GM12878 (cell line): Measurements from ENCODE around the gene GALNT9.

Source experiments
- ATF2 ChIP-seq: IDR thresholded peaks from 2 replicates; pipeline ENCODE4 v1.6.1; 2012; ENCODE audit warnings: low read length, inconsistent platforms
- BHLHE40 ChIP-seq, 2 experiments: fragments of 450-650 bp in 1 of 2; IDR thresholded peaks; 2 replicates each; pipeline ENCODE4 v1.6.1; 2011 to 2017; ENCODE audit warnings: low read depth in 2 of 2, borderline replicate concordance in 1 of 2, improper control_type of control experiment in 1 of 2, low read length in 1 of 2, mild to moderate bottlenecking in 1 of 2
- BMI1 ChIP-seq: fragments of 450-650 bp; IDR thresholded peaks from 2 replicates; pipeline ENCODE4 v1.6.1; 2016; ENCODE audit warnings: mild to moderate bottlenecking, moderate library complexity, borderline replicate concordance
- CBFB ChIP-seq: IDR thresholded peaks from 2 replicates; pipeline ENCODE4 v1.6.1; 2016; ENCODE audit warnings: antibody characterized with exemption, low read depth
- IRF5 ChIP-seq: fragments of 450-650 bp; IDR thresholded peaks from 2 replicates; pipeline ENCODE4 v1.6.1; 2017; ENCODE audit warnings: borderline replicate concordance
- JUND ChIP-seq: IDR thresholded peaks from 2 replicates; pipeline ENCODE4 v1.6.1; 2012; ENCODE audit warnings: low read depth, mild to moderate bottlenecking, low read length, improper control_type of control experiment, moderate library complexity
- NFYB ChIP-seq: IDR thresholded peaks from 2 replicates; pipeline ENCODE4 v1.6.1; 2011; ENCODE audit warnings: low read depth, mild to moderate bottlenecking, low read length, improper control_type of control experiment, moderate library complexity; ENCODE audit not compliant: insufficient read depth
- RAD21 ChIP-seq: IDR thresholded peaks from 2 replicates; pipeline ENCODE4 v1.6.1; 2011; ENCODE audit warnings: mild to moderate bottlenecking, low read depth, low read length, moderate library complexity; ENCODE audit not compliant: insufficient read depth
- REST ChIP-seq: IDR thresholded peaks from 2 replicates; pipeline ENCODE4 v1.6.1; 2012; ENCODE audit warnings: mild to moderate bottlenecking, low read depth, low read length
- SRF ChIP-seq, 2 experiments: IDR thresholded peaks; 2 replicates each; pipeline ENCODE4 v1.6.1; 2011; ENCODE audit warnings: low read depth in 2 of 2, low read length in 2 of 2, mild to moderate bottlenecking in 1 of 2, moderate library complexity in 1 of 2
- USF1 ChIP-seq: IDR thresholded peaks from 2 replicates; pipeline ENCODE4 v1.6.1; 2011; ENCODE audit warnings: borderline replicate concordance, low read depth, mild to moderate bottlenecking, moderate library complexity, mixed read lengths, low read length; ENCODE audit not compliant: insufficient read depth; ENCODE audit errors: extremely low read length
- ZNF207 ChIP-seq: fragments of 450-650 bp; IDR thresholded peaks from 2 replicates; pipeline ENCODE4 v1.6.1; 2014; ENCODE audit warnings: antibody characterized with exemption, mild to moderate bottlenecking, borderline replicate concordance
- ZNF384 ChIP-seq: IDR thresholded peaks from 2 replicates; pipeline ENCODE4 v1.6.1; 2012; ENCODE audit warnings: low read depth, mild to moderate bottlenecking, low read length, improper control_type of control experiment, borderline replicate concordance
- TF ChIP-seq, protein P1 (sequence below), 3 experiments: IDR thresholded peaks in 2 of 3; conservative IDR thresholded peaks in 1 of 3; 2 replicates each; pipeline ENCODE4 v1.5.1; 2011; ENCODE audit warnings: low read depth in 3 of 3, low read length in 3 of 3, mild to moderate bottlenecking in 3 of 3, control low read depth in 2 of 3, moderate library complexity in 2 of 3, inconsistent platforms in 1 of 3, mixed read lengths in 1 of 3; ENCODE audit not compliant: control insufficient read depth in 2 of 3, insufficient read depth in 1 of 3; ENCODE audit errors: extremely low read depth in 1 of 3

DNA sequence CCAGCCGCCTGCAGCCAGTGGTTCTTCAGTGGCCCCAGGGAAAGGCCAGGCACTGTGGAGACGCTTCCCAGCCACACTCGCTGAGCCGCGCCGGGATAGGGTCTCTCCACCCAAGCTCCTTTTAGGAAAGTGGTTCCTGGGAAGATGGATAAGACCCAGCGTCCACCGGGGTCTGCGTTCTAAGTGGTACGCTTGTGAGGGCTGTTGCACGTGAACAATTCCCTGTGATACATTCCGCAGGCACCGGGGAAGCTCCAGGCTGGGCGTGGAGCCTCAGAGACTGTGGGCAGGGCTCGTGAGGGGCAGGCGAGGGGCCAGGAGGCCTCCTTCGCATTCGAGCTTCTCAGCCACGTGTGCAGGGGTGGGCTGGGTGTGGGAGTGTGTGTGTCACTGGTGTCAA, 48.4 kb downstream of the GALNT9 start:
- no peak for TF ChIP-seq CBFB
- TF ChIP-seq, protein P1, sequence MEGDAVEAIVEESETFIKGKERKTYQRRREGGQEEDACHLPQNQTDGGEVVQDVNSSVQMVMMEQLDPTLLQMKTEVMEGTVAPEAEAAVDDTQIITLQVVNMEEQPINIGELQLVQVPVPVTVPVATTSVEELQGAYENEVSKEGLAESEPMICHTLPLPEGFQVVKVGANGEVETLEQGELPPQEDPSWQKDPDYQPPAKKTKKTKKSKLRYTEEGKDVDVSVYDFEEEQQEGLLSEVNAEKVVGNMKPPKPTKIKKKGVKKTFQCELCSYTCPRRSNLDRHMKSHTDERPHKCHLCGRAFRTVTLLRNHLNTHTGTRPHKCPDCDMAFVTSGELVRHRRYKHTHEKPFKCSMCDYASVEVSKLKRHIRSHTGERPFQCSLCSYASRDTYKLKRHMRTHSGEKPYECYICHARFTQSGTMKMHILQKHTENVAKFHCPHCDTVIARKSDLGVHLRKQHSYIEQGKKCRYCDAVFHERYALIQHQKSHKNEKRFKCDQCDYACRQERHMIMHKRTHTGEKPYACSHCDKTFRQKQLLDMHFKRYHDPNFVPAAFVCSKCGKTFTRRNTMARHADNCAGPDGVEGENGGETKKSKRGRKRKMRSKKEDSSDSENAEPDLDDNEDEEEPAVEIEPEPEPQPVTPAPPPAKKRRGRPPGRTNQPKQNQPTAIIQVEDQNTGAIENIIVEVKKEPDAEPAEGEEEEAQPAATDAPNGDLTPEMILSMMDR (IDR thresholded peaks at IDR 0.05 in 2 of 3, conservative IDR thresholded peaks at IDR 0.05 in 1 of 3; ENCODE audit: control insufficient read depth in 2 of 3, extremely low read depth in 1 of 3, insufficient read depth in 1 of 3, low read depth in 3 of 3, low read length in 3 of 3) = no peak
- TF ChIP-seq IRF5 = no peak
- TF ChIP-seq ZNF384 = no peak
- TF ChIP-seq BHLHE40 (IDR thresholded peaks at IDR 0.05; ENCODE audit: borderline replicate concordance in 1 of 2, low read depth in 2 of 2, low read length in 1 of 2) = no peak
- TF ChIP-seq BMI1 = no peak
- no peak for TF ChIP-seq SRF (IDR thresholded peaks at IDR 0.05; ENCODE audit: low read depth in 2 of 2, low read length in 2 of 2)
- no peak for TF ChIP-seq REST
- no peak for TF ChIP-seq RAD21
- TF ChIP-seq ATF2 = no peak
- no peak for TF ChIP-seq USF1
- no peak for TF ChIP-seq NFYB
- no peak for TF ChIP-seq ZNF207
- TF ChIP-seq JUND = no peak
